IPS-NIHi11 (cell line): ENCODE data around the gene RAD51B.
"Not testable (repeated sequence)": the region's sequence is repeated elsewhere in the genome, so short reads cannot be mapped to it uniquely, and the experiment has no call there.

ENCODE experiments used
- DNase-seq: peaks from one replicate; pipeline ENCODE4 v3.0.0; 2012; ENCODE audit warnings: mixed read lengths, low spot score

Gene RAD51B

DNA sequence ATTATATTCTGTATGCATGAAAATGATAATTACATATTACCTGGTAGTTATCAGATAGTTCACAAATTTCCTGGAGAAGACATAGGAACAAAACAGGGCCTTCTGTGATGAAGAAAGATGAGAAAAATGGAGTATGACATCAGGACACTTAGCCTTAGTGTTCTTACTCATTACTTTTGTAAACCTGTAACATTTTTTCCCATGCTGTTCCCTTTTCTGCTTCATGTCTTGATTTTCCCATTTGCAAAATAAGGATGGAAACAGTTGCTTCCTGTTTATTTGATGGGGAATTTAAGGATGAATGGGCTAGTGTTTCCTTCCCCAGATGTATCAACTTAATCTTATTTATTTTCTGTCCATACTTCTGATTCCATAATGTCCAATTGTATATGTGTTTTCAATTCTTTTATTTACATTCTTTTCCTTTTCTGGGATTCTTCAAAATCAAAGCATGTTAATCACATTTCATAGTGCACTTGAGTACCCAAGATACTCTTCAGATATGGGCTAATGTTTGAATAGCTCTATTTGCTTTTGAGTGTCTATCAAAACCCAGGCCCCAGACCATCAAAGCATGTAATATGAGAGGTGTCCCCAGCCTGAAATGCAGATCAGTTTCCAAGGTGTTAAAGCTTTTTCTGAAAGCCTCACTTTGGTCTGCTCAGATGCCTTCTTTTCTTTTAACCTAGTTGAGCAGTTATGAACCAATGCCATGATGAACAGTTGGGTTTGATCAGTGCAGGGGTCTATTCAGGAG, 260.5 kb downstream of the RAD51B start:
- no peak for DNase-seq

GRCh38 chr14:68081489-68081888, 261.9 kb downstream of the RAD51B start:
- no peak for DNase-seq

DNA sequence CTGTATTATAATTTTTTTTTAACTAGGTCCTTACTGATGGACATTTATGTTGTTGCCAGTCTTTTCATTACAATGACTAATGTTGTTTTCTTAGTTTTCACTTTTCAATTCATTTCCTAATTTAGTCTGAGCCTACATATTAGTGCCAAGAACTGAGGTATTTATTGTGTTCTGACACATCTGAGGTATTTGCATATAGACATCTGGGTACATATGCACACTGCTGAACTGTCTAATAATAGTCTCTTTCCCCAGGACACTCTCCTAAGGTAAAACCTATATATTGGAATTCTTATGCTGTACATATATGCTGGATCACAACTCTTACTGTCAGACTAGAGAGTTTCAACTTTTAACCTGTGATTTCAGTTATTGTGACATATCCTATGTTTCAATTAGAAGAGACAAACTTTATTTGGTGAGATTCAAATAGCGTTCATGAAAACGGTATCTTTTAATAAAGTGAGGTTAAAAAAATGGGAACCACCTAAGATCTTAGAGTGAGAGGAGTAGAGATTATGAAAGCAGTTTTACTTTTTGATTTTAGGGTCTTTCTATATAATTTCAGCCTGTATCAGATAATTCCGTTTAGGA, 263.2 kb downstream of the RAD51B start:
- DNase-seq = no peak

GRCh38 chr14:68084256-68084655, 264.7 kb downstream of the RAD51B start:
- DNase-seq = no peak

- no peak for DNase-seq
Measured at GRCh38 chr14:68085742-68086141, 266.2 kb downstream of the RAD51B start.

GRCh38 chr14:68088451-68088854, 268.9 kb downstream of the RAD51B start:
- DNase-seq = no peak

DNA sequence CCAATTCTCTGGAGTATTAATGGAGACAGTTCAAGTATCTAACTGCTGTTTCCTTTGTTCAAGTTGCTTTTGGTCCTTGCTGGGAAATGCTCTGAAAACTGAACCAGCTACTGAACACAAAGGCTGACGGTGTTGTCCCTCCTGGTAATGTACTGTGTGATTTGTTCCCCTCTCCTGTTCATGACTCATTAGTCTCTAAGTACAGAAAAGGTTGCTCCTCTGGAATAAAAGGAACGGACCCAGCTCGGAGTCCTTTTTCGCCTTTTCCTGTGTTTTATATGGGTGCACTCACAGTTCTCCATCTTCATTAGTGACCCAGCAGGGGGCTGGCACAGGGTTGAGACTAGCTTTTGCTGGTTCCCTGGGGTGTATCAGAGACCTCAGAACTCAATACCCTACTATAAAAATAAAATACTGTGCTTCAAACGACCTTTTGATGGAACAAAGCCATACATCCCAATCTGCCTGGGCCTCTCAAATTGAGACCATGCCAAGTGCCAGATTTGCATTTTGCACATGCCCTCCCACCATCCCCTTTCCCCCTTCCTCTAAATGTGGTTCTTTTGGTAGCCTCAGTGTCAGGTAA, 269.7 kb downstream of the RAD51B start:
- peak; percentile 55 for DNase-seq

DNA sequence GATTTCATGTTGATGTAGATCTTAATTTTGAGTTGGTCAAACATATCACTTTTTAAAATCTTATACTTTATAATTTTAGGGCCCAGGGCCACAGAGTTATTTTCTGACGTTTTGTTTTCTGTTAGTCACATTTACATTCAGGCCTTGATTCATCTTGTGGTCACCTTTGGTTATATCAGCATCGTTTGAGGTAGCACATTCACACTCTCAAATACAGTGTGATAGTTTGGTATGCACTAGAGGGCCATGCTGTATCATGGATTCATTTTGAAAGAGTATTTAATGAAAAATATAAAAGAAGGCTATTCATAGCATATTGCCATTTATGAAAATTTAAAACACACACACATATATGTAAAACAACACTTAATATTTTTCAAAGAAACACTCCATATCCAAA, 274.6 kb downstream of the RAD51B start:
- no peak for DNase-seq

DNA sequence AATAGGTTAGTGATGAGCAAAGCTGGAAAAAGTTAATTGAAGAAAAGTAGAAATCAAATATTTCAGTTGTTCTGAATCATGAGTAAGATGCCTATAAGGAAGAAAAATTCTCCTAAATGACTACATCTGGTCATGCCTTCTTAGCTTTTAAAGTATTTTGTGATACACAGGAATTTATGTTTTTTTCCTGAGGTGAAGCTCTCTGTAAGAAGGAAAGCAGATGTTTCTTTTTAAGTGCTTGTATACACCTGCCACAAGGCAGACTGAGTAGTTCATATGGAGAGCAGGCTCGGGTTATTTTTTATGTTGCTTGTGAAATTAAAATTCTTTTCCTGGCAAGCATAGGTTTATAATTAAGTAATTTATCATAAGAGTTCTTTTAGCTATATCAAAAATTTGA, 275.2 kb downstream of the RAD51B start:
- no peak for DNase-seq

DNA sequence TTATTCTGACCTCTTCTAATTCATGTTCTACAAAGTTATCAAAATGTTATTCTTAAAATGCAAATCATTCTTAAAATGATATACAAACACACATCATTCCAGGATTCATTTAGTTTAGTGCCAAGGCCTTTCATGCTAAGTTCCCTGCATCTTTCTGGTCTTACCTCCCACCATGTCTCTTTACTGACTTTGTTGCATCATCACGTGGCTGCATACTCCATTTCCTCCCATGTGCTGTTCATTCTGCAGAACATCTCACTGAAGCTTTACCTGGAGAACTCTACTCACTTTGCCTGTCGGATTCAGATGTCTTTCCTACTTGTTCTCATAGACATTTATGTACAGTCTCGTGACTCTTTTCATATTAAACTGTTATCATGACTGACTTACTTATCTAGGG, 278.1 kb downstream of the RAD51B start:
- DNase-seq = no peak

DNA sequence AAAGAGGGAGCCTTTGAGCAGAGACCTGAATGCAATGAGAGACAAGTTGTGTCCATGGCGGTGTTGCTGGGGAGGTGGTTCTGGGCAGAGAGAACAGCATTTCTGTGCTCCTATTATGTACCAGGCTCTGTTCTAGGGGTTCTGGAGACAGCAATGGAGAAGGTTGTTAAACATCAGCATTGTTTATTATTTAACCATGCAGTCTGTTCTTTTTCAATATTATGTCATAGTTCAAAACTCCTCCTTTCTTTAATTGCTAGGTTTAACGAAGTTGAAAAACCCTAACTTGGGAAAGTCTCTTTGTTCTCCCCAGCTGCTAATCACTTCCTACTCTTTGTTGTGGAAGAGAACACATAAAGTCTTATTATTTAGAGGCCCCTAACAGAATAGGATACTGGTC, 279.3 kb downstream of the RAD51B start:
- no peak for DNase-seq

- DNase-seq = no peak
Measured at GRCh38 chr14:68099495-68100045, 280.0 kb downstream of the RAD51B start.

DNA sequence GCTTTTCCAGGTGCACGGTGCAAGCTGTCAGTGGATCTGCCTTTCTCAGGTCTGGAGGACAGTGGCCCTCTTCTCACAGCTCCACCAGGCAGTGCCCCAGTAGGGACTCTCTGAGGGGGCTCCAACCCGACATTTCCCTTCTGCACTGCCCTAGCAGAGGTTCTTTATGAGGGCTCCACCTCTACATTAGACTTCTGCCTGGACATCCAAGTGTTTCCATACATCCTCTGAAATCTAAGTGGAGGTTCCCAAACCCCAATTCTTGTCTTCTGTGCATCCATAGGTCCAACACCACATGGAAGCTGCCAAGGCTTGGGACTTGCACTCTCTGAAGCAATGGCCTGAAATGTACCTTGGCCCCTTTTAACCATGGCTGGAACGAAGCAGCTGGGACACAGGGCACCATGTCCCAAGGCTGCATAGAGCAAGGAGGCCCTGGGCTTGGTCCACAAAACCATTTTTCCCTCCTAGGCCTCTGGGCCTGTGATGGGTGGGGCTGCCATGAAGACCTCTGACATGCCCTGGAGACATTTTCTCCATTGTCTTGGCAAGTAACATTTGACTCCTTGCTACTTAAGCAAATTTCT, 282.2 kb downstream of the RAD51B start:
- not testable (repeated sequence) for DNase-seq

DNA sequence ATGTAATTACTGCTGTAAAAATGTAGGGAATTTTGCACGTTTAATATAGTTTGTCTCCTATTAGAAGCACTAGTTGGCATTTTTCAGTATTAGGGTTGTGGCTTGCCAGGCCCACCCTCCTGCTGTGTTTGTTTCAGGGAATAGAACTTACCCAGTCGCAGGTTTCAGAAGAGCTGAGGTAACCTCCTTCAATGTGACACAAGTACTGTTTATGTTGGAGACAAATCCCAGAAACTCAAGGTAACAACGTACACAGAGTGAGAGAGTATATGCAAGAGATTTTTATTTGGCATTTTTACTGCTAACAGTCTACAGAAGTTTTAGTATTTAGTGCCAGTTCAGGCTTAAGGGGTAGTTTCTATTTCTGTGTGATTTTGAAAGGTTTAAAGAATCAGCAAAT, 284.3 kb downstream of the RAD51B start:
- DNase-seq = no peak

DNA sequence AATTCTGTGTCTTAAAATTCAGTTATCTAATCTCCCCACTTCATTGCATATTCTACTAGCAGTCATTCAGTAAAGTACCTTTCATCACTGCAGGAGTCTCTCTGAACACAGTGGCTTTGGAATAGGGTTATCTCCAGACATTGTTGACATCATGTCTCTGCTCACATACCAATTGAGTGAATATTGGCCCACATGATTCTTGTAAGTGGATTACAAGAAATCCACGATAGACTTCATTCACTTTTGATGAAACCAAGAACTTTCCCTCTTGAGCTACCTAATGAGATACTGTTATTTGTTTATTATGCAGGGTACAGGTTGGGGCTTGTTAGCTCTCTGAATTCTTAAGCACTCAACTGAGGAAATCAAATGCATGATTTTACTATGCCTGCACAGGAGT, 284.9 kb downstream of the RAD51B start:
- DNase-seq = no peak

GRCh38 chr14:68105816-68106215, 286.2 kb downstream of the RAD51B start:
- no peak for DNase-seq

GRCh38 chr14:68106456-68106855, 286.9 kb downstream of the RAD51B start:
- no peak for DNase-seq

- no peak for DNase-seq
Measured at GRCh38 chr14:68106905-68107304, 287.3 kb downstream of the RAD51B start.

GRCh38 chr14:68109132-68109900, 289.7 kb downstream of the RAD51B start:
- no peak for DNase-seq

DNA sequence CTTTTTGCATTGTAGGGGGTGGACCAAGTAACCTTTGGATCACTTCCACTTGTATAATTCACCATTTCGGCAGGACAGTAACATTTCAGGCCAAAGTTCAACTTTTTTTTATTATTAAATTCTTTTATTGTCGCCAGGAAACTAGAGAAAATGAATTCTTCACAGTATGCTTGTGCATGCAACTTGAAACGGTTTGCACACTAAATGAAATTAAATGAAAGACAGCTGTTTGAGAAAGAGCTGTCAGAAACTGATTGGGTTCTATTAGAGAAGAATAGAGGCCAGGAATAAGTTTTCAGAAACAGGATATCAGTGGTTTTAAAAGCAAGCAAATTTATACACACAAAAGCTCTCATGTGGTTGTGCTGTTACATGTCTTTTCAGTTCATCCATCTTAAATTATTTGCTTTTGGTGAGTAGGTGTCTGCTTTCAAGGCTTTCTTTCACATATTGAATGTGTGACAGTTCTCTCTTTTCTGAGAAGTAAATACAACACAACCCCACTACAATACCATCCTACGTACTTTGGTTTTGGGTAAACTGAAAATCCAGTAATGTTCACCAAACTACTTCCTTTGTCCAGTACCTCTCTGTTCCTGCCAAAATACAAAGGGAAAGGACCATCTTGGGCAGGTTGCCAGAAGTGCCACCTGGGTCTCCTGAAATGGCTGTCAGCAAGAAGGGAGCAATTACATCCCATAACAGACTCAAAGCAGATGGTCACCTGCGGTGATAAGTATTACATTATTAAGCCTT, 291.7 kb downstream of the RAD51B start:
- DNase-seq = no peak

GRCh38 chr14:68111853-68112270, 292.3 kb downstream of the RAD51B start:
- no peak for DNase-seq
